T47D (cell line): ENCODE data around the gene ANKRD44.

Experiments used
- DNase-seq, 2 experiments: peaks; one replicate each; pipeline versions ENCODE4 v3.0.0 to v3.0.0-alpha.2; 2011 to 2012; ENCODE audit warnings: low read depth in 1 of 2, low spot score in 1 of 2
- JUND ChIP-seq: IDR thresholded peaks from 2 replicates; pipeline ENCODE4 v1.6.1; 2012; ENCODE audit warnings: low read depth
- in situ Hi-C: cut with HindIII; loops from 2 replicates; pipeline ENCODE4 v1.10.0; 2016; ENCODE audit warnings: low sequenced_read_pairs, low pct_unique_long_range_greater_than_20kb

The ANKRD44 gene

DNA sequence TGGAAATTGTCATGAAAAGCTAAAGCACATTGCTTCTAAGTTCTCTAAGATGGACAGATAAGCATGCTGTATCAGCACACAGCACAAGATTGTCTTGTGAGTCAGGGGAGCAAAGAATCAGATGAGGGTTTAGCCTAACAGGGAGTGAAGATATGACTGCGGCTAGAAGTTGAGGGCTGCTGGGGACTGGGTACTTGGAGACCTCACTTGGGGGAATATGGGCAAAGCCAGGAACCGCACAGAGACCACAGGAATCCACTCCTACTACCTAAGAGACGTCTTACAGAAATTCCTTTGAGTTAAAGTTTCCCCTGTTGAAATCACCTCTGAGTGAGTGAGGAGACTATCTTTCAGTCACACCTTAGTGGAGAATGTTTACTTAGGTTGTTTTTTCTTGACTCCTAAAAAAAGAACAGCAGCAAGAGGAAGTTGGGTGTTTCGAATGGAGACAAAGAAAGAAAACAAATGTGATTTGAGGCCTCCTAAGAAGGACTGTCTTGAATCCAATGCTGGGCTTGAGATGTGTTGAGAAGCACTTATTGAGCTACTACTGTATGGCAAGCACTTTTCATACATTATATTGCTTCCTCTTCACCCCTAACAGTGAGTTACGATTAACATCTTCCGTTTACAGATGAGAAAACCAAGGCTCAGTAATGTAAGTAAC, 100.7 kb downstream of the ANKRD44 start:
- DNase-seq = no peak
- in situ Hi-C loops = no loop called here
- no peak for TF ChIP-seq JUND

DNA sequence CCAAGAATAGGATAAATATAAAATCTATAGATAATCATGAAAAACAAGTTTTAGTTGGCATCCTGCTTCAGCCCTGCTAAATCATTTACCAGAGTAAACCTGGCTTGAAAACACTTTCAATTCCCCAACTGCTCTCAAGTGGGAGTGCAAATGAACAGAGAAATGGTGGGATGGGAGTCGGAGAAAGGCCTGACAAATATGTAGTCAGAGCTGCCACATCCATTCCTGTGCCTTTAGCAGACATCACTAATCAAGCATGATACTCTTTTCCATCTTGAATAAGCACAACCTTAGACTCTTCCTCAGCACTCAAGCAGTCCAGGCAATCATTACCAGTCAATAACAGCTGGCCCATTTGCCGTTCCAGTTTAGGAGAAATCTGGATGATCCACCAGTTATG, 101.3 kb downstream of the ANKRD44 start:
- TF ChIP-seq JUND = no peak
- in situ Hi-C loops = no loop called here
- no peak for DNase-seq

DNA sequence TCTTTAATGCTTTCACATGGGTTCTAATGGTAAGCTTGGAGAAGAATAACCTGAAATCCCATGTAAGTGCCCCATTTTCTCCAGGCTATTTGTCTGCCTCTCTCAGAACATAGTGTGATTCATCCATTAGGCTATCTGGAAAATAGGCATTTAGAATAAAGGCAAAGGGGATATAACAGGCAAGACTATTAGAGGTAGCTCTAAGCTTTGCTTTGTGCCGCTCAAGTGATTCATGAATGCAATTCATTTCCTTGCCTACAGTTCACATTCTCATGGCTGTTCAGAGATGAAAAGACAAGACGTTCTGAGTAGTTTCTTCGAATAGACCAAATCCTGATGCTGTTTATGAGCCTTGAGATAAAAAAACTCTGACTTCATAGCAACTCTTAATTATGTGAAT, 101.7 kb downstream of the ANKRD44 start:
- in situ Hi-C loops = no loop called here
- no peak for TF ChIP-seq JUND
- DNase-seq = no peak

DNA sequence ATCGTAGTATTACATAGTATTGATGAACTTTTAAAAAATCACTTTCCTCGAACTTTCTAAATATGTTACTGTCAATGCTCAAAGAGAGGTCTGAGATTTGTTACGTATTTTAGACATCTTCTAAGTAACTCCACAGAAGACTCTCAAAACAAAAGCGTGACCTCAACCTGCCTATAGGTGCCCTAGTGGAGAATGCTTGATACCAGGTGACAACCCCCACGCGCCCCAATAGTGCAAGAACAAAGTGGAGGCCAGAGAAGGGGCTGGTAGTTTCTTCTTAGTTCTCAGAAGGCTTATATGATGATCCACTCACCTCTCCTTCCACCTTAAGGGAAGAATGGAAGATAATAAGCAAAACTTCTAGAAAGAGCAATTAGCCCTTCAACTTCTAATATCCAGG, 102.6 kb downstream of the ANKRD44 start:
- DNase-seq = no peak
- in situ Hi-C loops = no loop called here
- no peak for TF ChIP-seq JUND

DNA sequence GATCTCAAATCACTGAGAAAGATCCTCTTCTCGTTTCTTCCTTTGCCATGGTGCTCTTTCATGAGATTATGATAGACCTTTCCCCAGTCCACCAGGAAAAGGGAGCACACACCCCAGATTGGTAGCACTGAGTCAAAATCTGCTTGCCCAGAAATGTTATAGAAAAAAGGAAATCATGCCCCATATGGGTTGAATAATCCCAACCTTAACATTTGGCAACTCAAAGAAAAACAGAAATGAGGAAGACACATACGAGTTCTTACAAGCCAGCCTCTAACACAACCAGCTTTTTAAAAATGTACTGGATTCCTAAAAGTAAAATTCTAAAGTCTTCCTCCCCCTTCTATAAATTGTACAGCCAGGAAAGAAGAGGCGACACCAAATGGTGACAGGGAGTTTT, 103.0 kb downstream of the ANKRD44 start:
- no peak for TF ChIP-seq JUND
- DNase-seq = no peak
- in situ Hi-C loops = no loop called here

DNA sequence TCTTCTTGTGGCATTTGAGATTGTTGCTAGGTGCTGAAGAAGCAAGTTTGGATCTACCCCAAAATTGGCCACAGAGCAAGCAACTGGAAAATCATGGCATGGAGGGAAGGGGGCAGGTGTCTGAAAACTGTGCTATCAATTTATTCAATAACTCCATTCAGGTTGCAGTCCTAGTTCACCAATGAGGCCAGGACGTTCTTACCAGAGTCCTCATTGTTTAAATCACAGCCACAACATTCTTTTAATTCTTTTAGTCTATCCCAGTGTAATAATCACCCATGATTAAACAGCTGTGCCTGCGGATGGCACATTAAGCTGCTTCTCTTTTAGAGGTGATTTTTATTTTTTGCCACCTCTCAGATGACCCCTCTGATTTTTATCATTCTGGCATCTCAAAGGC, 103.5 kb downstream of the ANKRD44 start:
- no peak for DNase-seq
- in situ Hi-C loops = no loop called here
- no peak for TF ChIP-seq JUND

DNA sequence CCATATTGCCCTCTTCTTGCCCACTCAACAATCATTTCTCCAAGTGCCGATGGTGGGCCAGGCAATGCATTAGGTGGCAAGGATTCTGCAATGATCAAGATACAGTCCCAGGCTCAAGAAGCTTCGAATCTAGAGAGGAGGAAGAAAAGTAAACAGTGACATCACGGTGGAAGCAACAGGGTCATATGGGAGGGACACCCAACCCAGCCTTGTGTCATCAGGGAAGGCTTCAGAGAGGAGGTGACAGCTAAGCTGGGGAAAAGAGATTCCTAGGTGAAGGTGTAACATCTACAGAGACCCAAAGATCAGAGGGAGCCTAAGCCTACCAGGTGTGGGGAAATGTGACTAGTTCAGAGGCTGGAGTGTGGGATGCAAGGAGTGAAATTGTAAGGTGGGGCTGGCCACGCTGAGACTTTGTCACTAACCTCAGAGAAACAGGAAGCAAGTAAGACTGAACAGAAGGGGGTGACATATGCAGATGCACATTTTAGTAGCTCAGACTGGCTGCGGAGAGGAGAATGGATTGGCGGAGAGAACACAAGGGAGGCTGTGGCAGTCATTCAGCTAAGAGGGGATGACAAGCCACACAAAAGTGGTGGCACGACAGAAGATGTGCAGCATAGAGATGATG, 104.9 kb downstream of the ANKRD44 start:
- in situ Hi-C loops = no loop called here
- no peak for TF ChIP-seq JUND
- no peak for DNase-seq

DNA sequence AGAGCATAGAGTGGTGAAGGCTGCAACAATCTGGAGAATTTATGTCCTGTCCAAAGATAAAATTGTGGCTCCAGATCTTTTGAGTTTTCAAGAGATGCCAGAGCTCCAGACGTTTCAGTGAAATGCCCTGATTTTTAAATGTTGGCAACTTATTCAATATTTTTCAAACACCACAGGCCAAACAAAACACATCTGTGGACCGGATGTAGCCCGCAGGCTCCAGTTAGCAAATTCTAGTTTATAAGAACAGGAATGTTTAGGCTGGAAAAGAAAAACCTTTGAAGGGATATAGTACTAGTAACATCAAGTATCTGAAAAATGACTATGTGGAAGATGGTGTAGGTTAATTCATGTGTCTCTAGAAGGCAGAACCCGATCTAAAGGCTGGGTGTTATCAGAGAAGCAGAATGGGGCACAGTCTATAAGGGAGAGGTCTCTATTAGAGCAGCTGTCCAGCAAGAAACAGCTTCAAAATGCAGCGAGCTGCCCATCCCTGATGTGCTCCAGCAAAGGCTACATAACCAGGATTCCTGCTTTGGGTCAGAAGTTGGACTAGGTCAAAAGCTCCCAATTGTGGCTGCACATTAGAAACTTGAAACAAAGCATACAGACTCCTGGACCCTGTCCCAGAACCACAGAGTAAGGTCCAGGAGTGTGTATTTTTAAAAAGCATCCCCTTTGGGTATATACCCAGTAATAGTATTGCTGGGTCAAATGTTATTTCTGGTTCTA, 105.9 kb downstream of the ANKRD44 start:
- in situ Hi-C loops = no loop called here
- TF ChIP-seq JUND = no peak
- DNase-seq = no peak

DNA sequence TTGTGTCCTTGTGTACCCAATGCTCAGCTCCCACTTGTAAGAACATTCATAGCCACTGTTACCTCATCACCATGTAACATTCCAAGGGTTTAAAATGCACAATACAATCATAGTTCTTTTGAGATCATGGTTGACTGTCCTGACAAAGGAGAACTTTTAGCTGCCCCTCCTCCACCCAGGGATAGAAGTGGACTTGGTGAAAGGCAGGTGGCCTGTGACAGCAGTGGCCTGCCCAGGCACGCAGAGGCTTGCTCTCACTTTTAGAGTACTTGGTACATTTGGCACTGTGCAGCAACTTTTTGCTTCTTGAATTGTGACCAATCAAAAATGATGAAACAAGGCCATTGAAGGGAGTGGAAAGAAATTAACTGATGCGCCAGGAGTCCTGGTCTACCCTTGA, 108.7 kb downstream of the ANKRD44 start:
- in situ Hi-C loops = no loop called here
- DNase-seq = no peak
- TF ChIP-seq JUND = no peak

DNA sequence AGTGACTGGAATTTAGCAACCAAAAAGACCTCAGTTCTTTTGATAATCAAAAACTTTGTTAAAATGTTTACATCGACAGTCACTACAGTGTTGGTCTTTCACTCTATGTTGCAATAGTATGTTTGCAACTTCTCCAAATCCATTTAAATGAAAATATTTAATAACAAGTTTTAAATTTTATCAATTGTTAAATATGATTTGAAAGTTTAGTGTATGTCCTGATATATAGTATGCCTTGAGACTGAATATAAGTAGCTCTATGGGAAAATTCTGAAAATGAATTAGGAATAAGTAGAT, 109.9 kb downstream of the ANKRD44 start:
- no peak for DNase-seq
- in situ Hi-C loops = no loop called here
- TF ChIP-seq JUND = no peak

DNA sequence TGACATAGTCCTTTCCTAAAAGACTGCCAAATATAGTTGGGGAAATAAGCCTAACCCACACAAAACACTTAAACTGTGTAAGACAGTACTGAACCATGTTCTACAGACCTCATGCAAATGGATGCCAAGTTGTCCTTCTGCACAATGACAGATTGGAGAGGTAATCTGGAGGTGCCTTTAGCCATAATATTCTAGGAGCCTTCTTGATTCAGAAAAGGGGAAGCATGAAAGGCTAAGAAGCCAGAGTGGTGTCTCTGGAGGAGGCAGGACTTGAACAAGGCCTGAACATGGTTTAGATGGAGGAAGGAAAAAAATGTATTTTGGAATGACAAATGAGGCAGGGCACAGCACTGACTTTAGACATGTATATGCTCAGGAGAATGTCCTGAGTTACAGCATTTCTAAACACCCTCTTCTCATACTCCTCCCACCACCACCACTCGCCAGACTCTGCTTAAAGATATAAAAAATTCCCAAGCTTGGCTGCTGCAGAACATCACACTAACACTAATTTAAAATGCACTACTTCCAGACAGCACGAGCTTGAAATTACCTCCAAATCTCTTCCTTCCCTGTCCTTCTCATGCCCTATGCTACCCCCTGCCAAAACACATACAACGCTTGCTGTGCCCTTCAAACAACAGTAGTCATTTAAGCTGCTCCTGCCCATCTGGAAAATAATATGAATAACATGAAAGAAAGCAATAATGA, 110.4 kb downstream of the ANKRD44 start:
- in situ Hi-C loops = no loop called here
- DNase-seq = no peak
- TF ChIP-seq JUND = no peak

DNA sequence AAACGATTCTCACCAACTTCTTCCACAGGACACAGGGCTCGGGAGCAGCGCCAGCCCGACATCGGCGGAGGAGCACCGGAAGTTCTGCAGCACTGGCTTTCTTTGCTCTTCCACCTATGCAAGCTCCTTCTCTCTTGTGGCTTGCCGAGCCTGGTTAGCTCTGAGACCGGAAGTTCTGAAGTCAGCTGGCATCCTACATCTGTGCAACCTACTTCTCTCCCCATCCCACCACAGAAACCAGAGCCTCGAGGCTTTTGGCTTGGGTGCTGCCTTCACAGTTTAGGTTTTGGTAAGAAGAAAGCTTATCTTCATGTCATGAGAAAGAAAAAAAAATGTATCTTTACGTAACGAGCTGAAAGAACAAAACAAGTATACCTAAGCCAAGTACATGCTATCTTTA, 111.7 kb downstream of the ANKRD44 start:
- no peak for DNase-seq
- TF ChIP-seq JUND = no peak
- in situ Hi-C loops = no loop called here

DNA sequence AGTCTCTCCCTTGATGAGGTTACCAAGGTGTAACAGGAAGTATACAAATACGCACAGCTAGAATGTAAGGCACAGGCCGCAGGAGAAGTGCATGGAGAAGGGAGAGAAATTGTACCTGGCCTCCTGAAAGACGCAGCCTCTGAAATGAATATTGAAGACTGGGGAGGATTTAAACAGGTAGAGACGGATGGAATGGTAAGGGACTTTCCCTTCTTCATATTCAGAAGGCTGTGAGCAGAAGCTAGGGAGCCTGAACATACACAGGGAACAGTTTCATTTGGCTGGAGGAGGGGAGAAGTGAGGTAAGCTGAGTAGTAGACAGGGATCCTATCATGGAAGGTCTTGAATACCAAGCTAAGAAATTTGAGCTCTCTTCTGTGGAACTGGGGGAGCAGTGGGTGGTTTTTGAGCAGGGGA, 112.7 kb downstream of the ANKRD44 start:
- no peak for TF ChIP-seq JUND
- DNase-seq = no peak
- in situ Hi-C loops = no loop called here
